ENCODE measurements around the gene VTI1A.

DNA sequence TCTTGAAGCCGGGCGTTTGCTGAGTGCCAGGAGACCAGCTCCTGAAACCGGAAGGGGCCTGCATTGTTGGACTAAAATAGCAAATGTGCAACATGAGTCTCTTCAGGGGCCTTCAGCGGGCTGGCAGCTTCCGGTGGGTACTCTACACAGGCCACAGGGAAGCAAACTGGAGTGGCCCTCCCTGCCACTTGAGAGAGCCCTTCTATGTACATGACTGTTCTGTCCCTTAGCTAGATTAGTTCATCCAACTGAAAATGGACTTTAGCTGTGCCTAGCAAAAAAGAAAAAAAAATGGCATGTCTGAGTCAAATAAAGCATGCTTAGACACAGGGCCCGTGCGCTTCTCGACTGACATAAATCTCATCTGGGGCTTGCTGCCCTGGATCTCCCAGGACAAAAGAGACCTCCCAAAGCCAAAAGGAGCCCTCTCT, 387.8 kb downstream of the VTI1A start:
- TF ChIP-seq POLR2A (IDR thresholded peaks at IDR 0.05) (no peak), CTCF (IDR thresholded peaks at IDR 0.05) (no peak)

Data from upper lobe of left lung (tissue), 4 donors.